Activated CD4-positive, alpha-beta T cell treated with anti-CD3 and anti-CD28 coated beads for 48 hours (primary cell): ENCODE data around the gene BMI1.
"Not testable (repeated sequence)": the region's sequence is repeated elsewhere in the genome, so short reads cannot be mapped to it uniquely, and the experiment has no call there.

ENCODE experiments used
- DNase-seq: peaks from one replicate; pipeline ENCODE4 v3.0.0-alpha.2; 2020

Gene BMI1

DNA sequence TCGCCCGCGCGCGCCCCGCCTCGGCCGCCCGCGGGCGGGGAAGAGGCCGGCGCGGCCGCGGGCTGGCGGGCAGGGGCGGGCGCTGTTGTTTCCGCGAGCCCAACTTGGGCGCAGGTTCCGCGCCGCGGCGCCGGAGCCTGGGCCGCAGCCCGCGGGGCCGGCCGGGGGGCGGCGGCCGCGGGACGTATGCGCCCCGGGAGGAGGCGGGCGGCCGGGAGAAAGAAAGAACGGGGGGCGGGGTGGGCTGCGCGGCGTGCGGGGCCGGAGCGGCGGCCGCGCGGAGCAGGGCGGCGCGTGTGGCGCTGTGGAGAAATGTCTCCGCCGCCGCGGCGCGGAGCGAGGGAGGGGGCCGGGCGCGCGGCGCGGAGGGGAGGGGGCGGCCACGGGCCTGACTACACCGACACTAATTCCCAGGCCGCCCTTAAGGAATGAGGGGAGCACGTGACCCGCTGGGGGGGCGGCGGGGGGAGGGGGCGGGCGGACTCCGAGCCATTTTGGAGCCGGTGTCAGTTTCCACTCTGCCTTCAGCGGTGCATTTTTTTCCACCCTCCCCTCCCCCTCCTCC is at the start of gene BMI1:
Gene BMI1 (plus strand): TSS at position 509 of the 565 bp plus-strand sequence. CDS start 5,351 bp downstream, outside the sequence.
- peak; percentile 72 for DNase-seq

- DNase-seq = peak; percentile 27
These were observed 49.1 kb upstream of the BMI1 start for GRCh38 chr10:22271786-22272185.

DNA sequence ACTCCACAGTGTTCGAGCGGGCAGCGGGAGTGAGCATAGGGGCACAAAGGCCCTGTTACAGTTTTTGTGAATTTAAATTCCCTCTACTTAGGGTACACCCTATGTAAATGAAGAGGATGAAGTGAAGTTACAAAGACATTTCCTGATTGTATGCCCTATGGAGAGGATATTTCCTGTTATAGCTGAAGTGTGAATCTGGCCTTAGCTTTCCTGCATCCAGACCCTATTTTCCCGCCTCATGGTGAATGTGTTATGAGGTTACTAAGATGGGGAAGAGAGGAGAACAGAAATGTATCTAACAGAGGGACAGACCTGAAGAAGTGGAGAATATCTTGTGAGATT is 42.5 kb upstream of the BMI1 start:
- no peak for DNase-seq

DNA sequence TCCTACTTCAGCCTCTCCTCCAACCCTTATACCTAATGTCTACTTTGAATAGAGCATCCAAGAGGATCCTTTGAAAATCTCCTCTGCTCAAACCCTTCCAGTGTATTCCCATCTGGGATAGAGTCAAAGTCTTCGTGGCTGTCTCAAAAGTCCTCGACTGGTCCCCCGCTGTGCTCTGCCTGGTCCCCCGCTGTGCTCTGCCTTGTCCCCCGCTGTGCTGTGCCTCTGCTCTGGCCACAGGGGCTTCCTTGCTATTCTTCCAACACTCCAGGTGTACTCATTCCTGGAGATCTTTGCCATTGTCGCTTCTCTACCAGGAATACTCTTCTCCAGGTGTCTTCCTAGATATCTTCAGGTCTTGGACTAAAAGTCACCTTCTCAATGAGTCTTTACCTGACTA is 40.8 kb upstream of the BMI1 start:
- DNase-seq = no peak

DNA sequence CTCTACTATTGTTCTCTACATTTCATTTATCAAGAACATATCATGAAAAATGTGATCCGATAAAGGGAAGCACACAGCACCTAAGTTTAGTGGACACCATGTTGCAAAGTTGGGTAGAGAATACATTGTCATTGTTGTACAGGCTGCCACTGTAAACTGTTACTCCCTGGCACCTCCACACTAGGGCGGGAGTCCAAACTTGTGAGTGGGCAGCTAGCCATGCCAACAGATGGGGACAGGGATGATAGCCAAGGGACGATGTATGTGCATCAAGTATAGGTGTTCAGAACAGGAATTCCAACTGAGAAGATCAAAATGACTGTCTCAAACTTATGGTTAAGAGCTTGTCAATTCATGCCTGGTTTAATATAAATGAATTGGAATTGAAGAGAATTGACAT is 35.8 kb upstream of the BMI1 start:
- DNase-seq = no peak

DNA sequence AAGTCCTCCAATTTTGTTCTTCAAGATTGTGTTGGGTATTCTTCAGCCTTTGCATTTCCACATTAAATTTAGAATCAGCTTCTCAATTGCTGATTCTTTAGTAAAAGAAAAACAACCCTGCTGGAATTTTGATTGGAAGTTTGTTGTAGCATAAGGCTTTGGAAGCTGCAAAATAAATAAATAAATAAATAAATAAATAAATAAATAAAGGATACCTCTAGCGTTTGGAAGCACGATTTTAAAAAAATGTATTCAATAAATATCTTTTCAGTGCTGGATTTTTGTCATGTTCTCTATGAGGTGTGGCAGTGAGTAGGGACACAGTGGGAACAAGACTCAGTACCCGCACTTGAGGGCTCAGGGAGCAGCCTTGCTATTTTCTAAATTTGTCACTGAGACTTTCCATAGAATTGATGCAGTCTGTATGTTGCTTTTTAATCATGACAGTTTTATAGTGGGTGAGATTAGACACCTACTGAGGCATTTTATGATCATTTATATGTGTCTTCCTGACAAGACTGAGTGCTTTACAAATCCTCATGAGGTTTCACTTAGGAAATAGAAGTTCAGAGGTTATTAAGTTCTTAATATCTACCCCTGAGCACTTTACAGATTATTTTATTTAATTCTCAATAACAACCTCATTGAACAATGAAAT is 27.0 kb upstream of the BMI1 start:
- no peak for DNase-seq

DNA sequence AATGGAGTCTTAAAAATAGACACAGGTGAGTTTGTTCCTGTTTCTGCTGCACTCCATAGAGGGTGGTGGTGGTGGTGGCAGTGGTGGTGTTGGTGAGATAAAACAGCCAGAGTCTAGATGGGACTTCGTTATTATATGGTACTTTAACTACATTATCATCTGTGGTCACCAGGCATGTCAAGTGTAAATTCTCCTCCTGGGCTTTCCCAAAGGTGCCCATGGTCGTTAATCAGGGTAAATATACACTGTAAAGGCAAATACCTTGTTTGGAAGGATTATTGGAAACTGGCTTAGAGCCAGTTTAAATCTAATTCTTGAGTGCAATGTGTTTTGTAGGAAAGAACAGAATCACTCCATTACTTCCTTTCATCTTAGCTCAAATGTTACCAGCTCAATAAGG is 26.2 kb upstream of the BMI1 start:
- DNase-seq = no peak

- no peak for DNase-seq
These were observed 19.7 kb upstream of the BMI1 start for GRCh38 chr10:22301193-22301592.

DNA sequence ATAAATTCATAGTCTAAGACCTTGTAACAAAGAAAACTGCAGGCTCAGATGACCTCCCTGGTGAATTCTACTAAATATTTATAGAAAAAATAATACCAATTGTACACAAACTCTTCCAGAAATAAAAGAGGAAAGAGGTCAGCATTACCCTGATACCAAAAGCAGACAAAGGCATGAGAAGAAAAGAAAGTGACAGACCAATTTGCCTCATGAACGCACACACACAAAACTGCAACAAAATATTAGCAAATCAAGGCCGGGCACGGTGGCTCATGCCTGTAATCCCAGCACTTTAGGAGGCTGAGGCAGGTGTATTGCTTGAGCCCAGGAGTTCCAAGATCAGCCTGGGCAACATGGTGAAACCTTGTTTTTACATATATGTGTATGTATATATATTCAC is 17.4 kb upstream of the BMI1 start:
- no peak for DNase-seq

- DNase-seq = no peak
These were observed 15.2 kb upstream of the BMI1 start for GRCh38 chr10:22305721-22306120.

DNA sequence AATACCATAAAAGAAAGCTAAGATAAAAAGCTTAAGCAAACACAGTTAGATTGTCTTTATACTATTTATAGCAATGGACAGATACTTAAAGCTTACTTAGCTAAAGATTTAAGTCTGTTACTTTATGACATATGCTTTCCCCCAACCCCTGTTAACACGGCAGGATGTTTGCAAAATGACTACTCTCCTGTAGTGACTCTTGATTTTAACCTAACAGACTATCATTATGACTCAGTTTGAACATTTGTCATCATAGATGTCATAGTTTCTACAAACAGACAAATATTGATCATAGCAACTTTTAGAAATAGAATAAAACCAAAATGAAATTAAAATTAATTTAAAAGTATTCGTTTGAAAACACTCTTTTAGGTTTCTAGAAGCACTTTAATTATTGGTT is 12.5 kb upstream of the BMI1 start:
- peak; percentile 47 for DNase-seq

- no peak for DNase-seq
These were observed 11.5 kb upstream of the BMI1 start for GRCh38 chr10:22309180-22310000.

- not testable (repeated sequence) for DNase-seq
These were observed 10.9 kb upstream of the BMI1 start for GRCh38 chr10:22310012-22310411.

GRCh38 chr10:22310928-22311327 is 10.0 kb upstream of the BMI1 start:
- no peak for DNase-seq

DNA sequence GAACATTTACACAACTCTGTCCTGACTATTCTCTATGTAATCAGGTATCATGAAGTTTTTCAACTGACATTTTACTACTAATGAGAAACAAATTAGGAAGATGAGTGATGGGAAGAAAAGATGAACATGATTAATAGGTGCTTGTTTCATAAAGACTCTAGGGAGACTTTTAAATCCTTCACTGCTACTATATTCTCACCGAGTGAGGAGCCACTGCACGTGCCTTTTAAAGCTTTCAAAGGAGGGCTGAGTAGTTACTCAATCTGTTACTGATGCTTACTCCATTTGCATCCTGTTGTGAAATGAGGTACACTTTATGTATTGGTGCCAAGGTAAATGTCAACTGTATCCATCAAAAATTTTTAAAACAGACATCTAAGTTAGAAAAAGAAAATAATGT is 6.0 kb upstream of the BMI1 start:
- no peak for DNase-seq

DNA sequence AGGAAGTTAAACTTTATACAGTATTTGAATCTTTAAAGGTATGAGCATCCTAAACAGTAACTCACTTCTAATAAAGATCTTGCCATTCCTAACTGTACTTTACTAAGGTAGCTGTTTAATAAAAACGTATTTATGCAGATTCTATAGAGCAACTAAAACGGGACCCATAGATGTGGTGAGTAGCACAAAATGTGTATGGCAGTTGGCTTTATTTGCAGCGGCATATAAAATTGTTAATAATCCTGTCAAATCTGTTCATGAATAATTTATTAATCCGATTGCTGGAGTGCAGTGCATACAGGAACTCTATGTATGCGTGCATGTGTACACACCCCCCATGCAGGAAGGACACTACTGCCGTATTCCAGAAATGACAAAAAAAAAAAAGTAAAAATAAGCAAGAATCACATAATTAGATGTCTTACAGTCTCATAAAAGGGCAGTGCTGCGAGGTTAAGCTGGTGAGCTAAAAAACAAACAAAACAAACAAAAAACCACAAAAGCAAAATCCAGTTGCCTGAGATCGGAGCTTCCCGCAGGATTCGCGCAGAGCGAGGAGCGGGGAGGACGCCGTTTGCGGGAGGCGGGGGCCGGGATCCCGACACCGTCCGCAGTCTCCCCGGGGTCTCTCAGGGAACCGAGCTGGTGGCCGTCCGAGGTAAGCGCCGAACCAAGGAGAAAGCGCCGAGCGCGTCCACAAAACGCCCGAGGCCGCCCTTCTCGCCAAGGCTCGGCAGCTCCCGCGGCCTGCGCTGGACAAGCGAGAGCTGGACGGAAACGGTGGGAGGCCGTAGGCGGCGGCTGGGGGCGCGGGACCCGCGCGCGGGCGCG is 5.2 kb upstream of the BMI1 start:
- no peak for DNase-seq

DNA sequence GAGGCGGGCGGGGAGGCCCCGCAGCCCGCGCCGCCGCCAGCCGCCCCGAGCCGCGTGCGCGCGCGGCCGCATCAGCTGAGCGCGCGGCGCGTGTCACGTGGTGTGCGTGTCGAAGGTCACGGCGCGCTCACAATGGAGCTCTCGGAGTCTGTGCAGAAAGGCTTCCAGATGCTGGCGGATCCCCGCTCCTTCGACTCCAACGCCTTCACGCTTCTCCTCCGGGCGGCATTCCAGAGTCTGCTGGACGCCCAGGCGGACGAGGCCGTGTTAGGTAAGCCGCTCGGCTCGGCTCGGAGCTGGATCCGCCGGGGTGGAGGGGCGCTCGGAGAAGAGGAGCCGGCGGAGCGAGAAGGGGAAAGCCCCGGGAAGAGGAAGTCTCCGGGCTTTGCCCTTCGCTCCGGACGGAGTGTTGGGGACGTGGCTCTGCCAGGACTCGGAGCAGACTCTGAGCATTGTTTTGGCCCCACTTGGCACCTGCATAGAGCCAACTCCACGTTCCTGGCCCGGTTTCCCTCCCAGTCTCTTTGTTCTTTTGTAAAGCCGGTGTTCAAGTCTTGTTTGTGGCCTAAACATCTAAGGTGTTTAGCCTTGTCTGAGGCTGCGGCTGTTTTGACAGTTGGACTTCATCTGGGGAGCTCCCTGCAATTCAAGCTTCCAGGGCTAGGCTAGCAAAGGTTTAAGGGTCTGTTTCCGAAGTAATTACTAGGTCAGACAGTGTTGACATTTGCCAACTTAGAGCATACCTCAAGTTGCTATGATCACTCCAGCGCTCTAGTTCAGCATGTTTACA is 4.4 kb upstream of the BMI1 start, which contains the start of gene COMMD3:
Gene COMMD3 (plus strand): TSS at position 103 of the 790 bp plus-strand sequence. CDS start 30 bp downstream, at position 133.
- DNase-seq = peak; percentile 83

DNA sequence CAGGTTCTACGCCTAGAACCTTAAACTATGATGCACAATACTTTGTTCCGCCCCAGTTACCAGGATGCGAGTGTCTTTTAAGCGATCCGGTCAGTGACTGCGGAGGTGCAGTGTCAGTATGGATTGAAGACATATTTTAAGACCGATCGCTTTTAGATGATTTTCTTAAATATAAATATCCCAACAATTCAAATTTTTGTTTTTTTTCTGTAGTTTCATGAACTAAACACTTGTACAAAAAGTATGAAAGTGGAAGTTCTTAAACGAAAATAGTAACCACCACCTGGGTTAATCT is 3.9 kb upstream of the BMI1 start:
- peak; percentile 37 for DNase-seq

DNA sequence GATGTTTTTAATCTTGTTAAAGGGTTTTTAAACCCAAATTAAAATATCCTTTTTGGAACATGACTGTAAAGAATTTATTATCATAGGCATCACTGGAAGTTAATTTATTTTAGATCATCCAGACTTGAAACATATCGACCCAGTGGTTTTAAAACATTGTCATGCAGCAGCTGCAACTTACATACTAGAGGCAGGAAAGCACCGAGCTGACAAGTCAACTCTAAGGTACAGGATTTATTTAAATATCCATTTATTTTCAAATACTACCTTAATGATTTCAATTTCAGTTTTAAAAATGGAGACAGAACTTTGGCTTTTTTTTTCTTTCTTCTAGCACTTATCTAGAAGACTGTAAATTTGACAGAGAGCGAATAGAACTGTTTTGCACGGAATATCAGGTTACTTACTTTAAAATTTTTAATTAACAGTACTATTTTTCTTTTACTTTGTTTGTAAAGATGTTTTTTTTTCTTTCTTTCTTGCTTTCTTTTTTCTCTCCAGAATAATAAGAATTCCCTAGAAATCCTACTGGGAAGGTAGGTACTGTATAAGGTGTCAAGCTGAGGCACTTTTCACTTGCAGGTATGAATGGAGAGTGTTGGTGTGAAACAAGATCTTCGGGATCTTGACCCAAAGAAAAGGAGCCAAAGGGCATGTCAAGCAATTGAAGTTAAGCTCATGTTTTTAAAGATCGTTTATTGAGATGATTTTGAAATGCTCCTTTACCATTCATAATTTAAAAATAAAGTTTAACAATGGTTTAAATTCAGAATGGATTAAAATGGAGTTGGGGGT is 2.9 kb upstream of the BMI1 start:
- no peak for DNase-seq

- DNase-seq = no peak
These were observed 2.1 kb upstream of the BMI1 start for GRCh38 chr10:22318772-22319171.

GRCh38 chr10:22319547-22319979 is 1.3 kb upstream of the BMI1 start:
- DNase-seq = no peak
